Esophagus (tissue), 2 donors: Measurements from ENCODE around the gene KNL1. TPM values are rescaled to one million over a fixed set of nuclear protein-coding genes. Genes with fewer than 3 reads are reported as not detected.
"Not testable (repeated sequence)": the region's sequence is repeated elsewhere in the genome, so short reads cannot be mapped to it uniquely, and the experiment has no call there.

Source experiments
- H3K27ac ChIP-seq, 2 donors: one replicate each; pipeline ENCODE4 v1.5.1; 2013; ENCODE audit warnings: low read depth in 2 of 2, mild to moderate bottlenecking in 2 of 2, inconsistent platforms in 1 of 2, low read length in 1 of 2, moderate library complexity in 1 of 2
- H3K27me3 ChIP-seq, 2 donors: one replicate each; pipeline ENCODE4 v1.6.1; 2013; ENCODE audit warnings: low read length in 2 of 2, control low read depth in 1 of 2, mild to moderate bottlenecking in 1 of 2; ENCODE audit not compliant: insufficient read depth in 2 of 2, control insufficient read depth in 1 of 2
- H3K36me3 ChIP-seq, 2 donors: one replicate each; pipeline ENCODE4 v1.6.1; 2013; ENCODE audit warnings: low read length in 1 of 2; ENCODE audit not compliant: control insufficient read depth in 2 of 2, insufficient read depth in 2 of 2
- H3K4me1 ChIP-seq, 2 donors: one replicate each; pipeline ENCODE4 v1.6.1; 2013; ENCODE audit warnings: low read length in 1 of 2; ENCODE audit not compliant: control insufficient read depth in 2 of 2, insufficient read depth in 2 of 2
- H3K4me3 ChIP-seq, 2 donors: one replicate each; pipeline ENCODE4 v1.5.1; 2013; ENCODE audit warnings: low read length in 2 of 2, mild to moderate bottlenecking in 2 of 2, low read depth in 1 of 2, moderate library complexity in 1 of 2
- H3K9me3 ChIP-seq, 2 donors: one replicate each; pipeline ENCODE4 v1.6.1; 2013; ENCODE audit warnings: mild to moderate bottlenecking in 2 of 2, low read depth in 1 of 2, low read length in 1 of 2, moderate library complexity in 1 of 2; ENCODE audit not compliant: control insufficient read depth in 2 of 2, insufficient read depth in 1 of 2
- WGBS, 2 donors: extraction: QIAGEN DNeasy Blood & Tissue Kit; methylation state at CpG; one replicate each; pipeline ENCODE4 v1.1.7; 2013; 5-methylcytosine and 5-hydroxymethylcytosine counted together
- polyA plus RNA-seq, 2 donors: library from polyadenylated mRNA; stranded (reverse); fragments of 200-250 nt; gene quantifications; one replicate each; pipeline ENCODE4 v1.2.3, GENCODE V29; 2013
- donor health status: healthy with polysubstance abuse.
- donor health status: Bipolar disorder and iron deficiency.

Gene KNL1
- polyA plus RNA-seq, 2 donors, result 1.8 to 2.6 TPM

GRCh38 chr15:40639677-40640076 lies 45.6 kb downstream of the KNL1 start:
- WGBS, 2 donors, result 98 to 99% methylated on average over 5 of the region's 5 CpGs
- Histone ChIP-seq H3K9me3 (no peaks in the 10 kb centered on the region), H3K4me1 (no peaks in the 10 kb centered on the region), H3K4me3 (no peak overlapping the region), H3K27ac (no peak overlapping the region), H3K36me3 (no peaks in the 10 kb centered on the region), H3K27me3 (no peaks in the 10 kb centered on the region)

- Histone ChIP-seq H3K27ac (no peak overlapping the region), H3K4me1 (no peaks in the 10 kb centered on the region)
- 95 to 96% methylated on average over 1 of the region's 1 CpG for WGBS, 2 donors
Observed at GRCh38 chr15:40647523-40647922, 53.5 kb downstream of the KNL1 start.

GRCh38 chr15:40650479-40650878 lies 56.4 kb downstream of the KNL1 start:
- Histone ChIP-seq H3K4me3 (no peak overlapping the region), H3K36me3 (no peaks in the 10 kb centered on the region)

More at GRCh38 chr15:40647523-40647922, 53.5 kb downstream of the KNL1 start:
- no peaks in the 10 kb centered on the region for H3K9me3 ChIP-seq
- H3K36me3 ChIP-seq, result no peaks in the 10 kb centered on the region
- H3K4me3 ChIP-seq, result no peak overlapping the region
- H3K27me3 ChIP-seq, result no peaks in the 10 kb centered on the region

GRCh38 chr15:40660686-40661085 lies 66.6 kb downstream of the KNL1 start:
- WGBS, 2 donors, result 98% methylated on average over 5 of the region's 5 CpGs
- no peaks in the 10 kb centered on the region for H3K9me3 ChIP-seq
- H3K4me3 ChIP-seq, result no peak overlapping the region
- no peaks in the 10 kb centered on the region for H3K4me1 ChIP-seq
- no peaks in the 10 kb centered on the region for H3K27me3 ChIP-seq
- H3K36me3 ChIP-seq, result no peaks in the 10 kb centered on the region
- no peak overlapping the region for H3K27ac ChIP-seq

More at GRCh38 chr15:40650479-40650878, 56.4 kb downstream of the KNL1 start:
- Histone ChIP-seq H3K27ac (no peak overlapping the region), H3K4me1 (no peaks in the 10 kb centered on the region), H3K9me3 (no peaks in the 10 kb centered on the region), H3K27me3 (no peaks in the 10 kb centered on the region)

GRCh38 chr15:40664909-40665308 lies 70.9 kb downstream of the KNL1 start:
- WGBS, 2 donors, result 93 to 96% methylated on average over 7 of the region's 7 CpGs
- Histone ChIP-seq H3K36me3 (no peaks in the 10 kb centered on the region), H3K9me3 (no peaks in the 10 kb centered on the region), H3K4me3 (no peak overlapping the region), H3K4me1 (no peaks in the 10 kb centered on the region), H3K27me3 (no peaks in the 10 kb centered on the region), H3K27ac (no peak overlapping the region)

GRCh38 chr15:40676290-40676689 lies 82.2 kb downstream of the KNL1 start:
- 85 to 88% methylated on average over 6 of the region's 6 CpGs for WGBS, 2 donors
- H3K4me1 ChIP-seq, result not testable (repeated sequence)

GRCh38 chr15:40676906-40677305 lies 82.9 kb downstream of the KNL1 start:
- not testable (repeated sequence) for H3K4me1 ChIP-seq, H3K27me3 ChIP-seq, H3K4me3 ChIP-seq, H3K36me3 ChIP-seq, H3K27ac ChIP-seq, H3K9me3 ChIP-seq
- 93 to 99% methylated on average over 16 to 34 of the region's 38 CpGs for WGBS, 2 donors

More at GRCh38 chr15:40676290-40676689, 82.2 kb downstream of the KNL1 start:
- H3K27me3 ChIP-seq, H3K4me3 ChIP-seq, H3K27ac ChIP-seq, H3K36me3 ChIP-seq, H3K9me3 ChIP-seq: not testable (repeated sequence)

GRCh38 chr15:40680151-40680550 lies 86.1 kb downstream of the KNL1 start:
- 96 to 100% methylated on average over 1 of the region's 1 CpG for WGBS, 2 donors

GRCh38 chr15:40680959-40681358 lies 86.9 kb downstream of the KNL1 start:
- not testable (repeated sequence) for H3K4me1 ChIP-seq, H3K4me3 ChIP-seq, H3K36me3 ChIP-seq, H3K9me3 ChIP-seq, H3K27ac ChIP-seq, H3K27me3 ChIP-seq
- WGBS, 2 donors, result 86 to 93% methylated on average over 1 of the region's 1 CpG

More at GRCh38 chr15:40680151-40680550, 86.1 kb downstream of the KNL1 start:
- Histone ChIP-seq H3K4me1 (no peaks in the 10 kb centered on the region), H3K9me3 (no peaks in the 10 kb centered on the region), H3K27me3 (no peaks in the 10 kb centered on the region), H3K4me3 (no peak overlapping the region), H3K36me3 (no peaks in the 10 kb centered on the region), H3K27ac (no peak overlapping the region)

GRCh38 chr15:40684381-40684780 lies 90.3 kb downstream of the KNL1 start:
- Histone ChIP-seq H3K9me3 (no peaks in the 10 kb centered on the region), H3K36me3 (no peaks in the 10 kb centered on the region), H3K27me3 (no peaks in the 10 kb centered on the region), H3K27ac (no peak overlapping the region), H3K4me3 (no peak overlapping the region), H3K4me1 (no peaks in the 10 kb centered on the region)
